Activated CD4-positive, alpha-beta T cell treated with anti-CD3 and anti-CD28 coated beads, Interleukin-2, Interleukin-6, amounts not matched to agents 100 ng/mL and 50 ng/mL, durations not matched to agents 16 hours and 8 hours (primary cell): Measurements from ENCODE around the gene UBASH3A.
A peak's percentile ranks its signal among the peaks of the same experiment; 100 is the strongest.
"Not testable (repeated sequence)": the region's sequence is repeated elsewhere in the genome, so short reads cannot be mapped to it uniquely, and the experiment has no call there.

Experiments used
- DNase-seq: peaks from one replicate; pipeline ENCODE4 v3.0.0-alpha.2; 2020

Gene UBASH3A

GRCh38 chr21:42453986-42454570, 50.4 kb downstream of the UBASH3A start:
- DNase-seq, result no peak

GRCh38 chr21:42454786-42455185, 51.1 kb downstream of the UBASH3A start:
- no peak for DNase-seq

DNA sequence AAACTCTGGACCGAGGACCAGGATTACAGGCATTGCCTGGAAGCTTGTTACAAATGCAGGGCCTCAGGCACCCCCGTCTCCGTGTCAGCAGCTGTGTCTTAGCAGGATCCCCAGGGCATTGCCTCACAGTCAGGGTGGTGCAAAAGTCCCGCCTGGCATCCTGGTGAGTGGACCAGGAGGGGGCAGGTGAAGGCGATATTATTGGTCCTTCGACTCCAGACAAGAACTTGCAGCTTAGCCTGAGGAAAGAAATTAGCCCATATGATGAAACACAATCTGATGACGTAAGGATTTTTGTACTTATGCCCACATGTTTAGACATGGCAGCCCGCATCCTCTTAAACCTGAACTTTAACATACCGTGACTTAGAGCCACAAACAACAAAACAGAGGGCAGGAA, 51.5 kb downstream of the UBASH3A start:
- no peak for DNase-seq

DNA sequence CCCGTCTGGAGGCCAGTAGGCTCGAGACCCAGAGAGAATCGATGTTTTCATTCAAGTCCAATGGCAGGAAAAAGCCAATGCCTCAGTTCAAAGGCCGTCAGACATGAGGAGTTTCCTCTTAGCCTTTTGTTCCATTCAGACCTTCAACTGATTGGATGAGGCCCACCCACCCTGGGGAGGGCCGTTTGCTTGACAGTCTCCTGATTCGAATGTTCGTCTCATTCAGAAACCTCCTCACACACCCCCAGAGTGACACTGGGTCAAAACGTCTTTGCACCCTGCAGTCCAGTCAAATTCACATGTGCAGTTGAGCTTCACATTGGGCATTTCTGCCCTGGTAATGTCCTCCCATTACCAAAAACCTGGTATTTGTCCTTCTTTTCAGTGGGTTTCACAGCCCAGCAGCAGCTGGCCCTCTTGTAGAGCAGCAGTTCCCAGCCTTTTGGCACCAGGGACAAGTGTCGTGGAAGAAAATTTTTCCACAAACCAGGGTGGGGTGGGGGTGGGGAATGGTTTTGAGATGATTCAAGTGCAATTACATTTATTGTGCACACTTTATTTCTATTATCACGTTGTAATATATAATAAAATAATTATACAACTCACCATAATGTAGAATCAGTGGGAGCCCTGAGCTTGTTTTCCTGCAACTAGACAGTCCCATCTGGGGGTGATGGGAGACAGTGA, 52.2 kb downstream of the UBASH3A start:
- DNase-seq, result no peak

GRCh38 chr21:42456457-42456856, 52.8 kb downstream of the UBASH3A start:
- DNase-seq, result peak; percentile 61

DNA sequence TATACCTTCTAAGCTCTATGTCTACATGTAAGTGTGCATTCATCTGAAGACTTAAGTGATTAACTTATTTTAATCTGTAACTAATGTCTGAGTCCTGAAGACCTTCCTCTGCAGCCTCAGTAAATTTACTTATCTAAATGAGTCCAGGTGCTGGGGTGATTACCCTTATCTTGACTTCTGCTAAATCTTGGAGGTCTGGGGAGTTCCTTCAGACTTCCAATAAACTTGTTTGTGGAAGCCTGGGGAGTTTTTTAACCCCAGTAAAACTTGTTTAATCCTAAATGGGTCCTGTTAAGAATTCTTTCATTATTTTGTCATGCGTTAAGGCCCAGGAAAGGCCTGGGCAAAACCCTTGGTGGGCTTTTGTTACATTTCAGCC, 55.4 kb downstream of the UBASH3A start:
- DNase-seq, result no peak

GRCh38 chr21:42459546-42460215, 56.0 kb downstream of the UBASH3A start:
- DNase-seq, result no peak

DNA sequence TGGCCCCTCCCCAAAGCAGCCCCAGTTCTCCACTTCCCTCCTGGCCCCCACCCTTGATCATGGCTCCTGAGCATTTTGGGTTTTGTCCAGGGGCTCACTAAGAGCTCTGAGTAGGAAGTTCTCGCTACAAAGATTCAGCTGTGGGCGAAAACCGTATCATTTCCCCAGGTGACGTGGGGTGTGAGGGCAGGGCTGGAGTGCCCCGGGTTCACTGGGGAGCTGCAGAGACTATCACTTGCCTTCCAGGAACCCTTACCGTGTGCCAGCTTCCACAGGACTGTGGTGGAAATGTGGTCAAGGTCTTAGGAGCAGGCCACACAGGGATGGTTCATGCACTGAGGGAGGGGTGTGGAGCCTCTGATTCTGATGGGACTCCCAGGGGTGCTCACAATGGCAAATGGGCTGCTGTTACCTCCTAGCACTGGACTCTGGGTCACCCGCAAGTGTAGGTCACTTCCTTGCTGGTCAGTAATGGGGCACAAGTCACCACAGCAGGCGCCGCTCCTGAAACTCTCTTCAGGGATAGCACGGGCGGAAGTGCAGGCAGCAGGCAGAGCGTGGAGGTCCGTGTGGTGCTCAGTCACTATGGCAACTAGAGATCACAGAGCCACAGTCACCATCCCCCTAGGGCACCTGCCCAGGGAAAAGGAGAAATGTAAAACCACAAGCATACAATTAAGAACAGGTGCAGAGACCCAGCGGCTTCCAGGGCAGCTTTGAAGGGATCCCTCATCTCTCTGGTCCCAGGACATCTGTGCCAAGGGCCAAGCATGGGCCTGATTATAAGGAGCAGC, 56.9 kb downstream of the UBASH3A start:
- peak; percentile 20 for DNase-seq

DNA sequence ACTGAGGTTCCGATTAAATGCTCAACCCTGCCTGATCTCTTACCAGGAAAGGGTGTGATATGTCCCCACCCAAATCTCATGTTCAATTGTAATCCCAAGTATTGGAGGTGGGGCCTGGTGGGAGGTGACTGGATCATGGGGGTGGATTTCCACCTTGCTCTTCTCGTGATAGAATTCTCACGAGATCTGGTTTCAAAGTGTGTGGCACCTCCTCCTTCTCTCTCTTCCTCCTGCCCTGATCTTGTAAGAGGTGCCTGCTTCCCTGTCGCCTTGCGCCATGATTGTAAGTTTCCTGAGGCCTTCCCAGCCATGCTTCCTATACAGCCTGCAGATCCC, 57.5 kb downstream of the UBASH3A start:
- no peak for DNase-seq

GRCh38 chr21:42461881-42462877, 58.5 kb downstream of the UBASH3A start:
- no peak for DNase-seq

DNA sequence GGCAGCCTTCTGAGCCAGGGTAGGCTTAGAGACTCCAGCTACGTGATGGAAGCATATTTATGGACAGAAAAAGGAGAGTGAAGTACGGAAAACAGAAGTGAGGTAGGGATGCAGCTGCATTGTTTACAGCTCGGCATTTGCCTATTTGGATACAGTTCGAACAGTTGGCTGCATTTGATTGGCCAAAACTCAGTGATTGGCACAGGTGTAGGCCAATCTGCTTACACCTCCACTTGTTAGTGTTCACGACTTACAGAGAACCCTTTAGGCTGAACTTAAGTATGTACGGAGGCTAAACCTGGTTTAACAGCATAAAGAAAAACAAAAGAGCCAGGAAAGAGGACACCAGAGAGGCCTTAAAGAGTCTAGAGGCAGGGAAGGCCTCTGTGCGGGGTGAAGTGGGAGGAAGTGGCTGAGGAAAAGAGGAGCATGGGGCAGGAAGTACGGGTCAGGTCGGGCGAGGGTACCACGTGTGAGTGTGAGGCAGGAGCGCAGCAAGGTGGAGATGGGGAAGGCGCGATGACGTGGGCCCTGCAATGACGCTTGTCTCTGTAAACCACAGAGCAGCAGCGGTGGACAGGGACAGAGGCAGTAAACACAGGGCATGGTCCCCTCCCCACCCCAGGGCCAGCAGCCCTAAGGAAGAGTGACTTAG, 60.3 kb downstream of the UBASH3A start:
- DNase-seq, result peak; percentile 59

- no peak for DNase-seq
These were observed 61.5 kb downstream of the UBASH3A start for GRCh38 chr21:42465008-42465802.

- no peak for DNase-seq
These were observed 62.1 kb downstream of the UBASH3A start for GRCh38 chr21:42465803-42466127.

DNA sequence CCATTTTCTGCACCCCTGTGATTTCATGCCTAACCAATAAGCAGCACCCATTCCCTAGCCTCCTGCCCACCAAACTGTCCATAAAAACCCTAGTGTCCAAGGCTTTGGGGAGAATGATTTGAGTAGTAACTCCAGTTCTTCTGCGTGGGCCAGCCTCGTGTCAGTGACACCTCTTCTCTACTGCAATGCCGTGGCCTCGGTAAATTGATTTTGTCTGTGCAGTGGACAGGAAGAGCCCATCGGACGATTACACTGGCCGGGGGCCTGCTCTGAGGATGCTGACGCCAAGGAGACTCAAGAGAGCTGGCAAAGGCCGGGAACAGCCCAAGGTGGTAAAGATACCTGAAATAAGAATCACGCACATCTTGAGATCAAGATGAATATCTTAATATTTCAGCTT, 63.0 kb downstream of the UBASH3A start:
- no peak for DNase-seq

DNA sequence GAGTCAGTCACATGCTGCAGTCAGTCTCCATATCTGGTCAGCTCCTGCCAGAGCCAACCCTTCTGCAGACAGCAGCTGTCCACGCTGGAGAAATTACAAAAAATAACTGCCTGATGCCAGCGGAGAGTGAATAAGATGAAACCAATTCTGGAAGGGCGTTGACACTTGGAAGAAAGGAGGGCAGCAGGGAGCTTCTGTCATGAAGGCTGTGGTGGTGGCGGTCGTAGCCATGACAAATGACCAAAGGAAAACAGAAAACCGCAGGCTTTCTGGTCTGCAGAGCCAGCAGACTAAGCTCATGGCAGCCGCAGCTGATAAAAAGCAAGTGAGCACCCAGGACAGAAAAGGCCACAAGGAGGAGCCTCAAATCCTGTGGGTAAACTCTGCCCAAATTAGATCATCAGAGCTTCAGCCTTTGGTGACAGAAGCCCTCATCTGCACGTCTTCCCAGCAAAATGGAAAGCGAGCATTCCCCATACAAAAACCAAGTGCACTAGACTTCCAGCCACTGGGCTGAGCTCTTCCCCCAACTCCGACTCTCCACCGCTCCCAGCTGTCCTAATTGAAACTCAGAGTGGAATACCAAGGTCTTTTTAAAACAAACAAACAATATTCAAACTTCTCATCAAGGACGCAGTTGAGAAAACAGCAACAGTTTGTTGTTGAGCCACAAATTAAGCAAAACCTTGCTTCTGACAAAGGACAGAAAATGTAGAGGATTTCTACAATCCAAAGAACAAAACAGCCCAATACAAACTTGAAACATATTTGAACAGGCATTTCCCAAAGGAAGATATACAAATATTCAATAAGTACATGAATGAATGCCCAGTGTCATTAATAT, 63.7 kb downstream of the UBASH3A start:
- DNase-seq, result peak; percentile 24

GRCh38 chr21:42468491-42469131, 64.9 kb downstream of the UBASH3A start:
- no peak for DNase-seq

- no peak for DNase-seq
These were observed 65.6 kb downstream of the UBASH3A start for GRCh38 chr21:42469272-42469671.

- DNase-seq, result not testable (repeated sequence)
These were observed 66.0 kb downstream of the UBASH3A start for GRCh38 chr21:42469726-42470125.

- DNase-seq, result no peak
These were observed 67.5 kb downstream of the UBASH3A start for GRCh38 chr21:42471206-42471605.
